HG03439 (cell line): ENCODE results near the gene LAMA5.

ENCODE experiments used
- ATAC-seq: cut with Tn5 transposase; IDR thresholded peaks from one replicate; pipeline ENCODE4 v1.9.1; 2021; ENCODE audit warnings: mild to moderate bottlenecking, moderate library complexity; ENCODE audit not compliant: unreplicated experiment

LAMA5 gene

GRCh38 chr20:62330576-62331317 lies 36.4 kb downstream of the LAMA5 start:
- ATAC-seq: no peak

- no peak for ATAC-seq
Measured at GRCh38 chr20:62329389-62330377, 37.4 kb downstream of the LAMA5 start.

GRCh38 chr20:62328684-62329388 lies 38.3 kb downstream of the LAMA5 start:
- ATAC-seq: no peak

GRCh38 chr20:62327726-62328495 lies 39.2 kb downstream of the LAMA5 start:
- ATAC-seq: no peak

- no peak for ATAC-seq
Measured at GRCh38 chr20:62326959-62327725, 40.0 kb downstream of the LAMA5 start.

- no peak for ATAC-seq
Measured at GRCh38 chr20:62326559-62326958, 40.6 kb downstream of the LAMA5 start.

- ATAC-seq: no peak
Measured at GRCh38 chr20:62325172-62325905, 41.8 kb downstream of the LAMA5 start.

GRCh38 chr20:62323980-62324906 lies 42.9 kb downstream of the LAMA5 start:
- no peak for ATAC-seq

GRCh38 chr20:62323146-62323979 lies 43.7 kb downstream of the LAMA5 start:
- ATAC-seq: no peak

GRCh38 chr20:62322492-62323041 lies 44.5 kb downstream of the LAMA5 start:
- ATAC-seq: no peak

GRCh38 chr20:62321975-62322374 lies 45.1 kb downstream of the LAMA5 start:
- no peak for ATAC-seq

- no peak for ATAC-seq
Measured at GRCh38 chr20:62321521-62321948, 45.6 kb downstream of the LAMA5 start.

GRCh38 chr20:62320581-62321354 lies 46.3 kb downstream of the LAMA5 start:
- no peak for ATAC-seq

GRCh38 chr20:62319346-62319909 lies 47.7 kb downstream of the LAMA5 start:
- no peak for ATAC-seq
